Stimulated activated CD4-positive, alpha-beta T cell treated with anti-CD3 and anti-CD28 coated beads, TNF-alpha, amount 100 ng/mL, for 4 hours (primary cell): ENCODE data around the gene SERPINA3.

ENCODE experiments used
- DNase-seq, 3 experiments: peaks; one replicate each; pipeline ENCODE4 v3.0.0-alpha.2; 2020; ENCODE audit warnings: low read depth in 3 of 3

The SERPINA3 gene

DNA sequence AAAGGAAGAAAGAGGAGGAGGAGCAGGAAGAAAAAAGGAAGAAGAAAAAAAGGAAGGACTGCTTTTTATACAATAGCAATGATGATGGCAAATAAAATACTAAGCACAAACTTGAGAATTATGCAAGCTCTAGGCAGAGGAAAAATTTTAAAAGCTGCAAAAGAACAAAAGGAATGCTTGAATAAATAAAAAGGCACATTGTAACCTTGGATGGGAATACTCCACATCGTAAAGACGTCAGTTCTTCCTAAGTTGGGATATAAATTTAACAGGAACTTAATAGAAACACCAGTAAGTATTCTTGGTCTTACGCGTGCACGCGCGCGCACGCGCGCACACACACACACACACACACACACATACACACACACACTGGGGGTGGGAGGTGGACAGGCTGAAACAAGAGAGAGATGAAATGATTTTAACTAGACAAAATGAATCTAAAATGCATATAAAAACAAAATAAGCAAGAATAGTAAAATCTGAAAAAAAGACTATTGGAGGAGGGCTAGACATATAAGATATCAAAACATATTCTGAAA, 43.0 kb downstream of the SERPINA3 start:
- no peak for DNase-seq

DNA sequence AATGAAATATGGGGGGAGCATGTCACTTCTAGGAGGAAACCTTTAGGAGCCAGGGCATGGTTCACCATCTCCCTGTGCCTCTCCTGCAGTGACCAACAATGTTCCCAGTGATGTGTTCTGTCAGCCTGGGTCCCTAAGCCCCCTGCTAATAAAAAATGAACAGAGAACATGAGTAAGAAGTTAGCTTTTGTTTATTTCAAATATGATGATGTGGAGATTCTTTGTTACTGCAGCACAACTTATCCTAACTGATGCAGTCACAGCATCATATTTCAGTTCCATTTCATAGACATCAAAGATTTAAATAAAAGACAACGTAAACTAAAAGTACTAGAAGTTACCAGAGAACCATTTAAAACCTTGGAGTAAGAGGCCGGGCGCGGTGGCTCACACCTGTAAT, 43.9 kb downstream of the SERPINA3 start:
- no peak for DNase-seq

DNA sequence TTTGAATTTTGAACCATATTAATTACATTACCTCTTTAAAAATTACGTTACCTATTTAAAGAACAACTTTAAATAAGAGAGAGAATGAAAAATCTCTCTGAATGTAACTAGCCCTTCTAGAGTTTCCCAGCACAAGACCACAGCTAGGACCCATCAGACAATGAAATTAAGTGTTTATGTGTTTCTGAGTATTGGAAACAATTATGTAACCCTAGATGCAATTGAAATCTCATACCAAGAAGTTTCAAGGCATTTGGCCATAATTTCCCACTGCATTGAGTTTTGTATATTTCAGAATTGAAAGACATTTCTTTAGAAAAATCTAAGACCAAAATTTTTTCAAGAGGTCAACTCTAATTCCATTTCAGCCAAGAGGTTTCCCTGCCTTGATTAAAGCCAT, 47.1 kb downstream of the SERPINA3 start:
- DNase-seq = no peak

DNA sequence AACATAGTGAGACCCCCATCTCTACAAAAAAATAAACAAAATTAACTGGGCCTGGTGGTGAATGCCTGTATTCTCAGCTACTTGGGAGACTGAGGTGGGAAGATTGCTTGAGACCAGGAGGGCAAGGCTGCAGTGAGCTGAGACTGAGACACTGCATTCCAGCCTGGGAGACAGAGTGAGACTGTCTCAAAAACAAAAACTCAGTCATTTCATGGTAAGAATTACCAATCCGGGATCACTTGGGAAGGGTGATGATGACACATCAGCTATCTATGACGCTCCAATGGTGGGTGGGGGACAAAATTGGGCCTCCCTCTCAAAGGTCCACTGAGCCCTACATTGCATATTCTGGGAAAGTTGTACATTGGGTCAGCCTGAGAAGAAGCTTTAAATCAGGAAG, 47.7 kb downstream of the SERPINA3 start:
- DNase-seq = no peak

DNA sequence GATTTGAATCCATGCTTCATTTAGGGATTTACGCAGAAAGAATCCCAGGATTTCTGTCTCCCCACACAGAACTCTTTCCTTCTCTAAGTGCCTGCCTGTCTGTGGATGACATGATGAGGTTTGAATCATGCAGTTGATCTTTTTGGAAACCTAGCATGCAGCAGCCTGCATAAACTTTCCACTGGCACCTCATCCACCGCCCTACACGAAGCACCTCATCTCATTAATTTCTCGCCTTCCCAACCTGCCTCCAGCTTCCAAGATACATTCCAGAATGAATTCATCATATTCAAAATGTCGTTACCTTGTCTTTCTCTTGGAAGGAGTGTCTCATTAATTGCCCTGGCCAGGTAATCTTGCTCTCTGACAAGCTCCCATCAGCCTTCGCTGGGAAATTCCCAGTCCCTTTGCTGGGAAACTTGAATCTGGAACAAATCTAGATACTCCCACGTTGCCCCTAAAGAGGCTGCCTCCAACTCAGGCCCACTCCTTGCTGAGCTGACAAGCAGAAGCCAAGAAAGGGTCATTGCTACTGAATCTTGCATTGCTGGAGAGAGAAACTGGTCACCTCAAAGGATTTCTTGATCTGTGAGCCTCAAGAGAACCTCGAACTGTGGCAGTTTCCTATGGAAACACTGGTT, 48.2 kb downstream of the SERPINA3 start:
- no peak for DNase-seq

DNA sequence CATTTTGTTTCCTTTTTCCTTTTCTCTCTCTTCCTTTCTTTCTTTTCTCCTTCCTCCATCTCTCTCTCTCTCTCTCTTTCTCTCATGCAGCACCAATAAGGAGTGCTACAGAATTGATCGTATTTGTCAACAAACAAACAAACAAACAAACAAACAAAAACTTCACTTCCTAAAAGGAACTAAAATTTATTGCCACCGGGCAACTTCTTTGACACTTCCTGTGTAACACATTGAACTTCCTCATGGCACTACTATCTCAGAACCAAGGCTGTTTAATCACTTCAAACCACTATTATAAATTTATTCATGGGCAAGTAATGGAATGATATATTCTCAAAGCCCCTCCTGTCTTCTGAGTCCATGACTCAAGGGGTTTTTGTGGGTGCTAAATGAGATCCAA, 51.3 kb downstream of the SERPINA3 start:
- no peak for DNase-seq

DNA sequence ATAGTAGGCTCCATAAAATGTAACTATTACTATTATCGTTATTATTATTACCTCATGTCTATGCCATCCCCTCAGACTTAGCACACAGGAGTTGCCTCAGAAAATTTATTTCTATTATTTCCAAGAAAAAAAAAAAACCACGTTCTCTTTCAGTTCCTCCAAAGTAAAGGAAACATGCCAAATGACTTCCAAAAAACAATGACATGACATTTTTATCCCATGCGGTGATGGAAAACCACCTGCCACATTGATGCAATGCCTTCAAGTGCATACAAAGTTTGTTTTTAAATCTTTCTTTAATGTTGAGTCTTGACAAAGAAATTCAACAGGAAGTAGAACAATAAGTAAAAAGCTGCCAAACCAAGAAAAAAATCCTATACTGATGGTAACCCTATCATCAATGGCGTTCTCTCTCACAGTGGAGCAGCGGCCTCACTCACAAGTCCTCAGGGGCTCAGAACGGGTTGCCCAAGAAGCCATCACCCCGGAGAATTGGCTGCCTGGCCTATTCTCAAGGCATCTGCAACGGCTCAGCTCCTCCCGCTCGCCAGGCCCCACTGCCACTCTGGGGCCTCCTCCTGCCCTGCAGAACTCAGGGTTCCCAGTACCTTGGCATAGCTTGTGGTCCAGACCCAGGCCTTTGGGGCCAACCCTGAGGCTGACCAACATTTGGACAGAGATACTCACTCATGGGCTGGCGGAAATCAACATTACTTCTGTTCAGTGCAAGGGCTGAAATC, 51.9 kb downstream of the SERPINA3 start:
- DNase-seq = no peak

DNA sequence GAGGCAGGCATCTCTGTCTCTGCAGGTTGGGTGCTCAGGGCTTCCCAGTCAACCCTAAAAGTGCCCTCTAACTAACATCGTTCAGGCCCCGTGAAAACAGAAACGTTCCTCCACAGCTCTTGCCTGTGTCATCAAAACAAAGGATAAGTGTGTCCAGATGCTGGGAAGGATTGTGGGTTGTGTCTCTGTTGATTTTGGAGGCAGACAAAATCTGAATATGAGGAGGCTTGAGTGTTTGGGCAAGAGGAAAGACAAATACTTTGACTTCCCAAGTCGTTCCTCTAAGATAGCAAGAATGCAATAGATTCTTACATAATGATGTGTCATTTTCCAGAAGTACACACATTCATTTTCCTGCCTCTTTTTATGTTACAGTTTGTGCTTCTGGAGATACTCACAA, 52.9 kb downstream of the SERPINA3 start:
- DNase-seq = no peak

DNA sequence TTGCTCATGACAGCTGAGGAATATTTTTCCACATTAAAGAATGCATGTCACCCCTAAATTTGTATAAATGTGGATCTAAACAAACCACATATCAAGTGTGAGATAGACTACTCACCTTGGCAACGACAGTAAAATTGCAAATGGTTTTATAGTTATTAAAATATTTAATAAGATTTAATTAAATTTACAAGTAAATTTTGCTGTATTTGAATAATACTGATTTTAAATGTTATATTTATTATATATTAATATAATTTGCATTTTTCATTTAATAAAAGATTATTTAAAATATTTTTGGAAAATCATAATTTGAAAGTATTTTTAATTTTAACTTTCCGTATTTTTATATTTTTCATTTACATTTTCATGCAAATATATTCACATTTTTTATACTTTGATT, 53.4 kb downstream of the SERPINA3 start:
- no peak for DNase-seq

DNA sequence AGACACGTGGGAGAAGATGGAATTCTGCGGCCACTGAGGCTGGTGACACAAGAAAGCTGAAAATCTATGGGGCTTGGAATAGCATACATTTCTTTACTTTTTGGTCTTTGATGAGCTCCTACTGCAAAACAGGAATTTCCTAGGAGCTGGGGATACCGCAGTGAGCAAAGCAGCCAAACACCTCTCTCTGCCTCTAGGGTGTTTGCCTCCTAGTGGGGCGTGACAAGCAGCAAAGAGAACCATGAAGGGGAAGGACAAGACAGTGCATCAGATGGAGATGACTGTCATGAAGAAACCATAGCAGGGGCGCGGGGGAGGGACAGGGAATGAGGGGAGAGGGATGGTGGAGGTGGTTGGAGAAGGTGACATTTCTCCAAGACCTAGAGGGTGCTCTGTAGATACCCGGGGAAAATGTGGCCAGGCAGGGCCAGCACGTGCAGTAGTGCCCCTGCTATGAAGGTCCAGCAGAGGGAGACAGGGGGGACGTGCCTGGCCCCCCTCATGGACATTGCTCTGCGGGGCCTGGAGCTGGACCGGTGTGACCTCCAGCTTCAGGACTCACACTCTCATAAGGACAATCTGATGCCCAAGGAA, 58.6 kb downstream of the SERPINA3 start:
- DNase-seq = no peak

DNA sequence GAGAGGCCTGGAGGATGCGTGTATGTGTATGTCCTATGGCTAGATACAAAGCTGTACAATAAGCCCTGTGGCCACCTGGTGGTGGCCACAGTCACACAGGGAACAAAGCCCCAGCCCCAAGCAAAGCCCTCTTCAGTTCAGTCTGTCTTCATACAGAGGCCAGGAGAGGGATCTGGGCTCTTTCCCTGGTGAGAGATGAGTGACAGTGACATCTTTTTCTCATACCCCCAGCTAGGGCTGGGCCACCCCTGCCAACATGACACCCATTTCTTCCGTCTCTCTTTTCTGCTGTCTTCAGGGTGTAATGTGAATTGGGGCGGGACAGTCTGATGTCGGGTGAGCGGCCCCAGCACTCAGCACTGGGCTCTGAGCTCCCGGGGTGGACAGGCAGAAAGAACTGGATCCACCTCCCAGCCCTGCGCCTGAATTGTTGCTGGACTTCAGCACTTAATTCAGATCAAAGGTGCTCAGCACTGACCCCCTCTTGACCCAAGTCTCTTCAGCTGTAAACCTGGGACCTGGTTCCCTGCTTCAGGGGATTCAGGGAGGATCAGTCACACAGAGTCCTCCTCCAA, 59.8 kb downstream of the SERPINA3 start:
- no peak for DNase-seq

DNA sequence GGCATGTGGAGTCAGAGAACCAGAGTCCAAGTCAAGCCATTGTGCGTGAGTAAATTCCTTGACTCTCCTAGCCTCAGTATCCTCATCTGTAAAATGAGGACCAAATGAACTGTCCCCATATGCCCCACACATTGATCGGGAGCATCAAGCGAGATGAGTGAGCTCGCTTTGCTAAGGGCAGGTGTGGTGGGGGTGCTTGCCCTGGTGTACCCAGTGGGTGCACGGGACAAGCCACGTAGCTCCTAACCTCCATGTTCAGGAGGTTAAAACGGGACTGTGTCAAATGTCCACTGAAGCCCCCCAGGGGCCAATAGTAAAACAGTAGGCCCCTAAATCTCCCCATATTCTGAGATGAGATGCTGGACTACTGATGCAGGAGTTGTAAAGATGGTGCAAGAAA, 60.9 kb downstream of the SERPINA3 start:
- no peak for DNase-seq
